Measurements from ENCODE around the gene TFF3. TPM values are rescaled to one million over a fixed set of nuclear protein-coding genes. Genes with fewer than 3 reads are reported as not detected.
"Not testable (repeated sequence)": the region's sequence is repeated elsewhere in the genome, so short reads cannot be mapped to it uniquely, and the experiment has no call there.

TFF3 gene
- total RNA-seq, 1 donor: not detected

GRCh38 chr21:42295845-42296244 is 19.4 kb downstream of the TFF3 start:
- peaks cover 10% of the 10 kb centered on the region for H3K4me1 ChIP-seq (ENCODE audit: insufficient read depth, low read length)
- no peak overlapping the region for H3K4me3 ChIP-seq (ENCODE audit: low read length)
- no peaks in the 10 kb centered on the region for H3K9me3 ChIP-seq (ENCODE audit: low read depth, low read length)
- no peaks in the 10 kb centered on the region for H3K27me3 ChIP-seq (ENCODE audit: insufficient read depth, low read length)

GRCh38 chr21:42294273-42294880 is 20.8 kb downstream of the TFF3 start:
- Histone ChIP-seq H3K9me3 (ENCODE audit: low read depth, low read length) (no peaks in the 10 kb centered on the region), H3K4me1 (ENCODE audit: insufficient read depth, low read length) (peaks cover 20% of the 10 kb centered on the region), H3K4me3 (ENCODE audit: low read length) (no peak overlapping the region), H3K27me3 (ENCODE audit: insufficient read depth, low read length) (no peaks in the 10 kb centered on the region)

GRCh38 chr21:42293649-42294272 is 21.4 kb downstream of the TFF3 start:
- Histone ChIP-seq H3K9me3 (ENCODE audit: low read depth, low read length) (no peaks in the 10 kb centered on the region), H3K4me1 (ENCODE audit: insufficient read depth, low read length) (peaks cover 16% of the 10 kb centered on the region), H3K27me3 (ENCODE audit: insufficient read depth, low read length) (no peaks in the 10 kb centered on the region), H3K4me3 (ENCODE audit: low read length) (no peak overlapping the region)

- H3K9me3 ChIP-seq (ENCODE audit: low read depth, low read length); H3K4me3 ChIP-seq (ENCODE audit: low read length); H3K27me3 ChIP-seq (ENCODE audit: insufficient read depth, low read length): not testable (repeated sequence)
- peaks cover 16% of the 10 kb centered on the region for H3K4me1 ChIP-seq (ENCODE audit: insufficient read depth, low read length)
Measured at GRCh38 chr21:42292563-42293142, 22.6 kb downstream of the TFF3 start.

GRCh38 chr21:42291751-42292562 is 23.3 kb downstream of the TFF3 start:
- H3K4me1 ChIP-seq (ENCODE audit: insufficient read depth, low read length): peaks cover 16% of the 10 kb centered on the region
- H3K4me3 ChIP-seq (ENCODE audit: low read length): no peak overlapping the region
- H3K27me3 ChIP-seq (ENCODE audit: insufficient read depth, low read length): no peaks in the 10 kb centered on the region
- H3K9me3 ChIP-seq (ENCODE audit: low read depth, low read length): no peaks in the 10 kb centered on the region

GRCh38 chr21:42291003-42291750 is 24.0 kb downstream of the TFF3 start:
- Histone ChIP-seq H3K27me3 (ENCODE audit: insufficient read depth, low read length) (no peaks in the 10 kb centered on the region), H3K9me3 (ENCODE audit: low read depth, low read length) (no peaks in the 10 kb centered on the region), H3K4me1 (ENCODE audit: insufficient read depth, low read length) (peaks cover 16% of the 10 kb centered on the region), H3K4me3 (ENCODE audit: low read length) (no peak overlapping the region)

- Histone ChIP-seq H3K4me3 (ENCODE audit: low read length) (no peak overlapping the region), H3K27me3 (ENCODE audit: insufficient read depth, low read length) (no peaks in the 10 kb centered on the region), H3K4me1 (ENCODE audit: insufficient read depth, low read length) (peaks cover 16% of the 10 kb centered on the region), H3K9me3 (ENCODE audit: low read depth, low read length) (no peaks in the 10 kb centered on the region)
Measured at GRCh38 chr21:42290505-42290904, 24.7 kb downstream of the TFF3 start.

GRCh38 chr21:42289926-42290325 is 25.3 kb downstream of the TFF3 start:
- Histone ChIP-seq H3K27me3 (ENCODE audit: insufficient read depth, low read length) (no peaks in the 10 kb centered on the region), H3K4me1 (ENCODE audit: insufficient read depth, low read length) (peaks cover 16% of the 10 kb centered on the region), H3K9me3 (ENCODE audit: low read depth, low read length) (no peaks in the 10 kb centered on the region), H3K4me3 (ENCODE audit: low read length) (no peak overlapping the region)

- H3K4me3 ChIP-seq (ENCODE audit: low read length): no peak overlapping the region
- H3K9me3 ChIP-seq (ENCODE audit: low read depth, low read length): no peaks in the 10 kb centered on the region
- no peaks in the 10 kb centered on the region for H3K27me3 ChIP-seq (ENCODE audit: insufficient read depth, low read length)
- peaks cover 16% of the 10 kb centered on the region for H3K4me1 ChIP-seq (ENCODE audit: insufficient read depth, low read length)
Measured at GRCh38 chr21:42288962-42289361, 26.2 kb downstream of the TFF3 start.

- Histone ChIP-seq H3K4me1 (ENCODE audit: insufficient read depth, low read length) (peaks cover 16% of the 10 kb centered on the region), H3K9me3 (ENCODE audit: low read depth, low read length) (no peaks in the 10 kb centered on the region), H3K27me3 (ENCODE audit: insufficient read depth, low read length) (no peaks in the 10 kb centered on the region), H3K4me3 (ENCODE audit: low read length) (no peak overlapping the region)
Measured at GRCh38 chr21:42287193-42288083, 27.8 kb downstream of the TFF3 start.

GRCh38 chr21:42286416-42286815 is 28.8 kb downstream of the TFF3 start:
- Histone ChIP-seq H3K4me1 (ENCODE audit: insufficient read depth, low read length) (peaks cover 16% of the 10 kb centered on the region), H3K4me3 (ENCODE audit: low read length) (no peak overlapping the region), H3K9me3 (ENCODE audit: low read depth, low read length) (no peaks in the 10 kb centered on the region), H3K27me3 (ENCODE audit: insufficient read depth, low read length) (no peaks in the 10 kb centered on the region)

GRCh38 chr21:42285569-42286245 is 29.5 kb downstream of the TFF3 start:
- no peaks in the 10 kb centered on the region for H3K27me3 ChIP-seq (ENCODE audit: insufficient read depth, low read length)
- no peaks in the 10 kb centered on the region for H3K9me3 ChIP-seq (ENCODE audit: low read depth, low read length)
- no peak overlapping the region for H3K4me3 ChIP-seq (ENCODE audit: low read length)
- peaks cover 14% of the 10 kb centered on the region for H3K4me1 ChIP-seq (ENCODE audit: insufficient read depth, low read length)

GRCh38 chr21:42282715-42283114 is 32.5 kb downstream of the TFF3 start:
- Histone ChIP-seq H3K4me1 (ENCODE audit: insufficient read depth, low read length) (no peaks in the 10 kb centered on the region), H3K27me3 (ENCODE audit: insufficient read depth, low read length) (no peaks in the 10 kb centered on the region), H3K9me3 (ENCODE audit: low read depth, low read length) (no peaks in the 10 kb centered on the region), H3K4me3 (ENCODE audit: low read length) (no peak overlapping the region)

Measured in mononuclear cell (primary cell).